Astrocyte of the cerebellum (primary cell): ENCODE measurements around the gene C15orf62.

Experiments
- DNase-seq: peaks from one replicate; pipeline ENCODE4 v3.0.0-alpha.2; 2011; ENCODE audit warnings: low read depth
- H3K4me3 ChIP-seq: 2 replicates; pipeline ENCODE4 v1.5.1; 2011; ENCODE audit warnings: mild to moderate bottlenecking, low read depth, low read length, moderate library complexity
- CTCF ChIP-seq: IDR thresholded peaks from 2 replicates; pipeline ENCODE4 v1.5.1; 2012; ENCODE audit warnings: low read length, low read depth, moderate library complexity, mild to moderate bottlenecking; ENCODE audit errors: missing control alignments
- in situ Hi-C: cut with HindIII; loops from 2 replicates; pipeline ENCODE4 v1.10.0; 2017; ENCODE audit warnings: low sequenced_read_pairs

Gene C15orf62

DNA sequence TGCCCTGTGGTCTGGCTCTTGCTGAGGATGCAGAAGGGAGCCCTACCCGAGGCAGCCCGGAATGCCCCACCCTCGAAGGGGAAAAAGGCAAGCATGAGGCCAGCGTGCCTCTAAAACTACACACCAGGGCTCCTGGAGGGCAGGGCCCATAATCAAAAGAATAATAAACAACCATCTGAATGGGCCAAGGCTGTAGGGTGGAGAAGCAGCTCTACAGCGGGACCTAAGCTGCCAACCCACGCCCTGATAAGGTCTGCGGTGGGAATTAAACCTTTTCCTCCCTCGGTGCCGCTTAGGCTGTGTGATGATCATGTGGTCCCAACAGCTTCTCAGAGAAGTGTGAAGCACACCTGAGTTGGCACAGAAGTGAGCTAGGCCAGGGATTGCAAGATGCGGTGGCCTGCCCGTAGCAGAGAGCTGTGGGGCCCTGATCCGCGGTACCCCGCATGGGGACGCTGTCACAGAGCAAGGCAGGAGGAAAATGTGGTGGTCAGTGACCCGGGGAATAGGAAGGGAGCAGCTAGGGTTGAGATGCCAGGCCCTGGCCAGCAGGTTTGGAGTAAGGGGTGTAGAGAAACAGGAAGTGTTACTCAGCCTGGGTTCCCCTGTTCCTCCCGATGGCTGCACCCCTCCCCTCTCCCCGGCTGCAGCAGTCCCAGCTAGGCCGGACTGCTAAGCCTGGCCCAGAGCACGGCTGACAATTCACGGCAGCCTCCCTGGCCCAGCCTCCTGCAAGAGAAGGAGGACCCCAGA, 1.1 kb upstream of the C15orf62 start:
- no peak for TF ChIP-seq CTCF
- H3K4me3 ChIP-seq = no peak overlapping the region
- DNase-seq = no peak
- in situ Hi-C loops = no loop called here

GRCh38 chr15:40770147-40770721, 454 bp downstream of the C15orf62 start:
- TF ChIP-seq CTCF = no peak
- in situ Hi-C loops = no loop called here
- DNase-seq = no peak
- no peak overlapping the region for H3K4me3 ChIP-seq

GRCh38 chr15:40771242-40771641, 1.5 kb downstream of the C15orf62 start:
- no peak for DNase-seq
- in situ Hi-C loops = no loop called here
- TF ChIP-seq CTCF = no peak
- H3K4me3 ChIP-seq = no peak overlapping the region

GRCh38 chr15:40772014-40772413, 2.2 kb downstream of the C15orf62 start:
- in situ Hi-C loops = no loop called here
- TF ChIP-seq CTCF = no peak
- no peak overlapping the region for H3K4me3 ChIP-seq
- DNase-seq = no peak

DNA sequence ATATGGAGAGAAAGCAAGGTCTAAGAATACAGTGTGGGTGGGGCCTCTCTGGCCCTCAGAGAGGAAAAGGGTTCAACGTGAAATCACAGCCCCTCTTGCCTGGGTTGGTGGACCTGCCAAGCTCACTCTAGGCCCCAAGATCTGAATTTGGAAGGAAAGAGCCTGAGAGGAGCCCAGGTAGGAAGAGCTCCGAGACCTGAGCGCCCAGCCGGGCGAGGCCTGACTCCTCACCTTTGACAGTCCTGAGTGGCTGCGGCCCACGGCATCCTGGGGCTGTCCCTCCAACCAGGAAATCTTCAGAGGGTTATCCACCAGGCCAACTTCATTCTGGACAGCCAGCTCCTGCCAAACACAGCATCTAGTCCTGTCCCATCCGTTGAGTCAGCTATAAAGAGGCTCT, 3.7 kb downstream of the C15orf62 start:
- no peak for DNase-seq
- TF ChIP-seq CTCF = no peak

GRCh38 chr15:40773902-40774301, 4.1 kb downstream of the C15orf62 start:
- TF ChIP-seq CTCF = no peak
- no peak for DNase-seq
- H3K4me3 ChIP-seq = no peak overlapping the region
- in situ Hi-C loops = no loop called here

More for the DNA sequence above, 3.7 kb downstream of the C15orf62 start:
- in situ Hi-C loops = no loop called here
- no peak overlapping the region for H3K4me3 ChIP-seq
